Tibial nerve (tissue), 4 donors: ENCODE data around the gene SHC4. TPM values are rescaled to one million over a fixed set of nuclear protein-coding genes. Genes with fewer than 3 reads are reported as not detected.

Experiments
- DNase-seq, 2 donors: peaks; one replicate each; pipeline ENCODE4 v3.0.0-alpha.2; 2019; ENCODE audit warnings: low spot score in 2 of 2
- H3K27ac ChIP-seq, 4 donors: fragments of 200-600 bp; sonication (generic) in 3 of 4; one replicate each; pipeline ENCODE4 v1.5.1; 2017 to 2019; ENCODE audit warnings: mild to moderate bottlenecking in 1 of 4
- H3K27me3 ChIP-seq, 2 donors: fragments of 200-600 bp; sonication (generic) in 1 of 2; one replicate each; pipeline versions ENCODE4 v1.5.1 to v1.6.0; 2017 to 2019
- H3K36me3 ChIP-seq, 3 donors: fragments of 200-600 bp; sonication (generic); one replicate each; pipeline ENCODE4 v1.5.1; 2018 to 2019
- H3K4me1 ChIP-seq, 4 donors: fragments of 200-600 bp; sonication (generic) in 3 of 4; one replicate each; pipeline ENCODE4 v1.5.1; 2017 to 2019
- H3K4me3 ChIP-seq, 4 donors: fragments of 200-600 bp; sonication (generic) in 3 of 4; one replicate each; pipeline ENCODE4 v1.5.1; 2017 to 2019; ENCODE audit warnings: mild to moderate bottlenecking in 1 of 4, moderate library complexity in 1 of 4
- H3K9me3 ChIP-seq, 4 donors: fragments of 200-600 bp; sonication (generic) in 3 of 4; one replicate each; pipeline ENCODE4 v1.5.1; 2017 to 2019
- CTCF ChIP-seq, 5 experiments: fragments of 200-600 bp in 3 of 5; fragments of 450-650 bp in 2 of 5; sonication (generic) in 3 of 5; IDR thresholded peaks; one replicate each; pipeline ENCODE4 v1.5.1; 2016 to 2019; ENCODE audit warnings: antibody characterized with exemption in 5 of 5, mild to moderate bottlenecking in 3 of 5, moderate library complexity in 2 of 5
- EP300 ChIP-seq, 2 donors: sonication (generic); formaldehyde crosslinking; IDR thresholded peaks; one replicate each; pipeline ENCODE4 v1.6.1; 2017; ENCODE audit warnings: antibody characterized with exemption in 2 of 2, mild to moderate bottlenecking in 1 of 2
- POLR2A ChIP-seq, 2 donors: fragments of 450-650 bp; IDR thresholded peaks; one replicate each; pipeline ENCODE4 v1.6.1; 2017; ENCODE audit warnings: antibody characterized with exemption in 2 of 2, mild to moderate bottlenecking in 2 of 2, moderate library complexity in 2 of 2
- WGBS, 2 donors: methylation state at CpG; one replicate each; pipeline ENCODE4 v1.1.5; 2018; 5-methylcytosine and 5-hydroxymethylcytosine counted together
- total RNA-seq, 4 donors: library from RNA; depleted of rRNA; stranded (reverse); fragments of >200 nt; gene quantifications; one replicate each; pipeline ENCODE4 v1.1.0, GENCODE V29; 2016

Gene SHC4
- total RNA-seq, 4 donors from 2014 or later, result 36.9 to 71.7 (median 47.5) TPM

- no peaks in the 10 kb centered on the region for H3K27me3 ChIP-seq
- H3K9me3 ChIP-seq, result no peaks in the 10 kb centered on the region
- peaks cover 0 to 50% (median 0%) of the 10 kb centered on the region in 3 donors for H3K36me3 ChIP-seq
- no peak overlapping the region for H3K4me3 ChIP-seq
- H3K27ac ChIP-seq, result no peak overlapping the region
- TF ChIP-seq CTCF (IDR thresholded peaks at IDR 0.05), result no peak
- no peak for TF ChIP-seq POLR2A (IDR thresholded peaks at IDR 0.05)
- TF ChIP-seq EP300 (IDR thresholded peaks at IDR 0.05), result no peak
- WGBS, 2 donors, result 42 to 61% methylated on average over 3 of the region's 3 CpGs
- DNase-seq, result no peak
- no peaks in the 10 kb centered on the region for H3K4me1 ChIP-seq
Measured at GRCh38 chr15:48785195-48785594, 178.5 kb downstream of the SHC4 start.

GRCh38 chr15:48784756-48785155, 179.0 kb downstream of the SHC4 start:
- no peak for DNase-seq
- Histone ChIP-seq H3K27ac (no peak overlapping the region), H3K36me3 (peaks cover 0 to 50% (median 0%) of the 10 kb centered on the region in 3 donors), H3K4me1 (no peaks in the 10 kb centered on the region), H3K4me3 (no peak overlapping the region), H3K27me3 (no peaks in the 10 kb centered on the region), H3K9me3 (no peaks in the 10 kb centered on the region)
- WGBS, 2 donors, result 90 to 94% methylated on average over 2 of the region's 2 CpGs
- TF ChIP-seq CTCF (IDR thresholded peaks at IDR 0.05) (no peak), POLR2A (IDR thresholded peaks at IDR 0.05) (no peak), EP300 (IDR thresholded peaks at IDR 0.05) (no peak)

DNA sequence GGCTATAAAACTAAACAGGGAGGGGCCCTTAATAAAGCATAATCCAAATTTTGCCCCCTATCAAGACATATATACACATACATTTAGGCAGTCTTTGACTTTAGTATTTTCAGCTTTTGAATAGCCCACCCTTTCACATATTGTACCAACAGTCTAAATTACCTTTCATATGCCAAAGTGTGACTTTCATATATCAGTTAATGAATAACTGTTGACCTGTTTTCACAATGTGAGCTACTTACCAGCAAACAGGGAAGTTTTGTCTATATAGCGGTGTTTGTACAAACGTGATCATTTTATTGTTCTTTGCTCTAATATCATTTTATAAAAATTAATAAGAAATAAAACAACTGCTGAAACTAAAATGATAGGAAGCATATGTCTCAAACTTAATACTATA, 180.8 kb downstream of the SHC4 start:
- peaks cover 0 to 36% (median 0%) of the 10 kb centered on the region in 3 donors for H3K36me3 ChIP-seq
- no peak overlapping the region for H3K27ac ChIP-seq
- H3K4me1 ChIP-seq, result no peaks in the 10 kb centered on the region
- TF ChIP-seq CTCF (IDR thresholded peaks at IDR 0.05) (no peak), POLR2A (IDR thresholded peaks at IDR 0.05) (no peak), EP300 (IDR thresholded peaks at IDR 0.05) (no peak)
- no peaks in the 10 kb centered on the region for H3K9me3 ChIP-seq
- 94 to 97% methylated on average over 2 of the region's 2 CpGs for WGBS, 2 donors
- no peaks in the 10 kb centered on the region for H3K27me3 ChIP-seq
- no peak overlapping the region for H3K4me3 ChIP-seq
- no peak for DNase-seq

GRCh38 chr15:48781481-48782081, 182.1 kb downstream of the SHC4 start:
- H3K27ac ChIP-seq, result no peak overlapping the region
- no peak overlapping the region for H3K4me3 ChIP-seq
- 98 to 99% methylated on average over 5 of the region's 5 CpGs for WGBS, 2 donors
- TF ChIP-seq POLR2A (IDR thresholded peaks at IDR 0.05) (no peak), EP300 (IDR thresholded peaks at IDR 0.05) (no peak), CTCF (IDR thresholded peaks at IDR 0.05) (no peak)
- no peaks in the 10 kb centered on the region for H3K27me3 ChIP-seq
- no peaks in the 10 kb centered on the region for H3K4me1 ChIP-seq
- DNase-seq, result no peak
- no peaks in the 10 kb centered on the region for H3K9me3 ChIP-seq
- peaks cover 0 to 36% (median 0%) of the 10 kb centered on the region in 3 donors for H3K36me3 ChIP-seq

- Histone ChIP-seq H3K4me1 (no peaks in the 10 kb centered on the region), H3K27me3 (no peaks in the 10 kb centered on the region), H3K27ac (no peak overlapping the region), H3K9me3 (no peaks in the 10 kb centered on the region), H3K4me3 (no peak overlapping the region), H3K36me3 (peaks cover 0 to 36% (median 0%) of the 10 kb centered on the region in 3 donors)
- no peak for TF ChIP-seq EP300 (IDR thresholded peaks at IDR 0.05)
- 82 to 86% methylated on average over 2 of the region's 2 CpGs for WGBS, 2 donors
- no peak for DNase-seq
Measured at GRCh38 chr15:48781017-48781416, 182.7 kb downstream of the SHC4 start.
